Endothelial cell of umbilical vein (primary cell): ENCODE results near the gene SMARCC1. TPM values are rescaled to one million over a fixed set of nuclear protein-coding genes. Genes with fewer than 3 reads are reported as not detected.

Experiments
- BruUV-seq: library from RNA; stranded (reverse); fragments of 400-500 nt; replicated peaks from 2 replicates; lab custom pipeline; 2021; lab: Mats Ljungman, UMichigan
- CTCF ChIA-PET: fragments of 300-600, 350-600 bp; sonication (Branson Sonifier 250); formaldehyde crosslinking; loops from one replicate; lab custom pipeline; 2021; ENCODE audit warnings: antibody characterized with exemption, inconsistent platforms; lab: Charles Lee
- POLR2A ChIA-PET: fragments of 300-600, 350-600 bp; sonication (Branson Sonifier 250); formaldehyde crosslinking; loops from one replicate; lab custom pipeline; 2021; ENCODE audit warnings: antibody characterized with exemption, inconsistent platforms; lab: Charles Lee
- DNase-seq: peaks from one replicate; pipeline ENCODE4 v3.0.0-alpha.2; 2011; ENCODE audit warnings: low read depth, low spot score
- FAIRE-seq: peaks from 2 replicates; lab custom pipeline; 2011; peaks lifted over from hg19 to GRCh38; lab: Jason Lieb, UNC
- H2AFZ ChIP-seq: 2 replicates; pipeline ENCODE4 v1.6.0; 2012; ENCODE audit warnings: low read depth, low read length, control low read depth, inconsistent platforms
- H3K27ac ChIP-seq: 2 replicates; pipeline ENCODE4 v1.5.1; 2011; ENCODE audit warnings: low read depth, mild to moderate bottlenecking, control low read depth, low read length, moderate library complexity; ENCODE audit not compliant: insufficient read depth
- H3K27me3 ChIP-seq, 2 experiments: 2 replicates each; pipeline versions ENCODE4 v1.6.0 to v1.6.1; 2011; ENCODE audit warnings: low read length in 2 of 2, mixed read lengths in 1 of 2; ENCODE audit not compliant: control insufficient read depth in 2 of 2, insufficient read depth in 2 of 2
- H3K36me3 ChIP-seq, 2 experiments: 2 replicates in 1 of 2; 3 replicates in 1 of 2; pipeline ENCODE4 v1.5.1; 2011; ENCODE audit warnings: low read length in 2 of 2, mild to moderate bottlenecking in 1 of 2, moderate library complexity in 1 of 2; ENCODE audit not compliant: control insufficient read depth in 2 of 2, insufficient read depth in 2 of 2; ENCODE audit errors: extremely low read depth in 1 of 2
- H3K4me1 ChIP-seq: 3 replicates; pipeline ENCODE4 v1.5.1; 2011; ENCODE audit warnings: mild to moderate bottlenecking, low read length; ENCODE audit not compliant: control insufficient read depth, insufficient read depth; ENCODE audit errors: extremely low read depth
- H3K4me2 ChIP-seq: 2 replicates; pipeline ENCODE4 v1.6.1; 2011; ENCODE audit warnings: low read length, control low read depth, mixed read lengths; ENCODE audit not compliant: insufficient read depth
- H3K4me3 ChIP-seq, 3 experiments: fragments of 200-600 bp in 1 of 3; sonication (generic), shearing (Covaris generic) in 1 of 3; replicated peaks in 1 of 3; 2 replicates each; pipeline ENCODE4 v1.5.1; 2011 to 2016; ENCODE audit warnings: control low read depth in 3 of 3, low read length in 3 of 3, mild to moderate bottlenecking in 2 of 3, inconsistent platforms in 1 of 3, low read depth in 1 of 3, moderate library complexity in 1 of 3; ENCODE audit not compliant: insufficient read depth in 1 of 3
- H3K79me2 ChIP-seq: 2 replicates; pipeline ENCODE4 v1.6.0; 2012; ENCODE audit warnings: low read length, inconsistent platforms; ENCODE audit not compliant: control insufficient read depth, insufficient read depth
- H3K9ac ChIP-seq: replicated peaks from 2 replicates; pipeline ENCODE3; 2011; ENCODE audit warnings: low read length, control low read depth; ENCODE audit not compliant: insufficient read depth; ENCODE audit errors: extremely low read depth
- H3K9me1 ChIP-seq: replicated peaks from 3 replicates; pipeline ENCODE4 v1.6.0; 2011; ENCODE audit warnings: mild to moderate bottlenecking, low read length; ENCODE audit not compliant: control insufficient read depth, insufficient read depth; ENCODE audit errors: extremely low read depth
- H3K9me3 ChIP-seq: replicated peaks from 2 replicates; pipeline ENCODE4 v1.5.1; 2012; ENCODE audit warnings: low read length, inconsistent platforms; ENCODE audit not compliant: control insufficient read depth, insufficient read depth
- H4K20me1 ChIP-seq: replicated peaks from 2 replicates; pipeline ENCODE3; 2011; ENCODE audit warnings: mild to moderate bottlenecking, low read length; ENCODE audit not compliant: control insufficient read depth, insufficient read depth; ENCODE audit errors: extremely low read depth
- EZH2 ChIP-seq: IDR thresholded peaks from 2 replicates; pipeline ENCODE4 v1.6.1; 2012; ENCODE audit warnings: borderline replicate concordance, low read depth, mild to moderate bottlenecking, moderate library complexity, low read length, inconsistent platforms; ENCODE audit not compliant: severe bottlenecking
- FOS ChIP-seq: IDR thresholded peaks from 2 replicates; pipeline ENCODE4 v1.6.1; 2011; ENCODE audit warnings: mild to moderate bottlenecking, low read length, moderate library complexity, borderline replicate concordance; ENCODE audit not compliant: insufficient read depth
- GATA2 ChIP-seq: IDR thresholded peaks from 2 replicates; pipeline ENCODE4 v1.7.0; 2011; ENCODE audit warnings: low read depth, mild to moderate bottlenecking, moderate library complexity, mixed read lengths, low read length; ENCODE audit not compliant: insufficient read length, insufficient read depth
- JUN ChIP-seq: IDR thresholded peaks from 2 replicates; pipeline ENCODE4 v1.6.1; 2011; ENCODE audit warnings: borderline replicate concordance, low read depth; ENCODE audit not compliant: insufficient read length, insufficient read depth
- MYC ChIP-seq: IDR thresholded peaks from one replicate; pipeline ENCODE4 v1.6.1; 2011; ENCODE audit warnings: mild to moderate bottlenecking, low read depth, low read length
- POLR2A ChIP-seq: IDR thresholded peaks from 2 replicates; pipeline ENCODE4 v1.6.1; 2012; ENCODE audit warnings: low read depth, mild to moderate bottlenecking, control low read depth, low read length
- POLR2AphosphoS5 ChIP-seq: IDR thresholded peaks from 2 replicates; pipeline ENCODE4 v1.6.1; 2012; ENCODE audit warnings: low read depth, mild to moderate bottlenecking, control low read depth, low read length, moderate library complexity; ENCODE audit not compliant: insufficient read depth
- dilution Hi-C: fragments of 300-500 bp; cut with MboI; formaldehyde crosslinking; loops from one replicate; pipeline ENCODE4 v1.15.0; 2019; ENCODE audit warnings: low sequenced_read_pairs; ENCODE audit not compliant: extremely low pct_ligation_motif_present
- intact Hi-C: fragments of 100-400 bp; cut with micrococcal nuclease; formaldehyde crosslinking; loops from one replicate; pipeline ENCODE4 v1.10.0; 2022
- polyA plus RNA-seq, 4 experiments: library from polyadenylated mRNA; depleted of rRNA in 3 of 4; stranded (reverse) in 3 of 4; unstranded in 1 of 4; fragments of >200 nt; gene quantifications; 2 replicates each; pipeline versions ENCODE4 v1.2.1 to v1.2.3, GENCODE V29; 2011 to 2012; ENCODE audit warnings: missing spikeins in 1 of 4
- total RNA-seq: library from RNA; stranded (reverse); gene quantifications from 2 replicates; pipeline ENCODE4 v1.2.3, GENCODE V29; 2021
- TF ChIP-seq, protein P1 (sequence below): IDR thresholded peaks from 2 replicates; pipeline ENCODE4 v1.6.1; 2011; ENCODE audit not compliant: insufficient read depth, insufficient read length
- TF ChIP-seq, protein P2 (sequence below), 2 donors: IDR thresholded peaks; 1 replicate in 1 of 2; 2 replicates in 1 of 2; pipeline ENCODE4 v1.5.1; 2011; ENCODE audit warnings: low read length in 2 of 2, mild to moderate bottlenecking in 2 of 2, moderate library complexity in 2 of 2, control low read depth in 1 of 2, inconsistent platforms in 1 of 2, low read depth in 1 of 2; ENCODE audit not compliant: insufficient read depth in 1 of 2; ENCODE audit errors: extremely low read depth in 1 of 2

SMARCC1 gene
- total and polyA plus RNA-seq, 2 donors (not counting 3 experiments of a cell fraction or from before 2014, with no cell fraction given) = 23.0 to 138 TPM

DNA sequence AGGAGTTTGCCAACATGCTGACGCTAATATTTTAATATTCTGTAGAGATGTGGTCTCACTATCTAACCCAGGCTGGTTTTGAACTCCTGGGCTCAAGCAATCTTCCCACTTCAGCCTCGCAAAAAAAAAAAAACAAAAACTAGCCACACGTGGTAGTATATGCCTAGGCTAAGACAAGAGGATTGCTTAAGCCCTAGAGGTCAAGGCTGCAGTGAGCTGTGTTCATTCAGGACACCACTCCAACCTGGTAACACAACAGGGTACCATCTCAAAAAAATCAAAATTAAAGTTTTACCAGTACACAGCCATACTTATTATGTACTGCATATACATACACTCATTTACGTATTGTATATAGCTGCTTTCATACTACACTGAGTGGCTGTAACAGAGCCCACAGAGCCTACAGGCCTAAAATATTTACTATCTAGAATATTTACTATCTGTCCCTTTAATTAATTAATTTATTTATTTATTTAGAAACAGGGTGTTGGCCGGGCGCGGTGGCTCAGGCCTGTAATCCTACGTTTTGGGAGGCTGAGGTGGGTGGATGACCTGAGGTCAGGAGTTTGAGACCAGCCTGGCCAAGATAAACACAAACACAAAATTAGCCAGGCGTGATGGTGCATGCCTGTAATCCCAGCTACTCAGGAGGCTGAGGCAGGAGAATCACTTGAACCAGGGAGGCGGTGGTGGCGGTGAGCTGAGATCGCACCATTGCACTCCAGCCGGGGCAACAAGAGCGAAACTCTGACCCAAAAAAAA lies 23.2 kb downstream of the SMARCC1 start:
- Histone ChIP-seq H3K4me1 (no peaks in the 10 kb centered on the region), H4K20me1 (peaks cover 3% of the 10 kb centered on the region), H3K27me3 (no peaks in the 10 kb centered on the region), H3K9me1 (no peaks in the 10 kb centered on the region), H3K27ac (no peak overlapping the region), H3K4me2 (no peak overlapping the region), H3K9me3 (no peaks in the 10 kb centered on the region), H3K9ac (no peak overlapping the region), H2AFZ (no peak overlapping the region), H3K36me3 (no peaks in the 10 kb centered on the region), H3K4me3 (no peak overlapping the region), H3K79me2 (peaks cover 83% of the 10 kb centered on the region)
- intact Hi-C loops (no loop called here), dilution Hi-C loops (no loop called here)
- CTCF ChIA-PET = interaction anchor here (1.0 kb wide), 1 partner anchor 11 kb away, joined by 3 read pairs; no protein-coding TSS in a partner anchor
- DNase-seq (no peak), FAIRE-seq (no peak)
- POLR2A ChIA-PET = no interaction called here
- TF ChIP-seq POLR2AphosphoS5 (no peak), JUN (no peak), POLR2A (no peak), GATA2 (no peak)
- TF ChIP-seq, protein P1, sequence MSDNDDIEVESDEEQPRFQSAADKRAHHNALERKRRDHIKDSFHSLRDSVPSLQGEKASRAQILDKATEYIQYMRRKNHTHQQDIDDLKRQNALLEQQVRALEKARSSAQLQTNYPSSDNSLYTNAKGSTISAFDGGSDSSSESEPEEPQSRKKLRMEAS = no peak
- no TSS peak for BruUV-seq

DNA sequence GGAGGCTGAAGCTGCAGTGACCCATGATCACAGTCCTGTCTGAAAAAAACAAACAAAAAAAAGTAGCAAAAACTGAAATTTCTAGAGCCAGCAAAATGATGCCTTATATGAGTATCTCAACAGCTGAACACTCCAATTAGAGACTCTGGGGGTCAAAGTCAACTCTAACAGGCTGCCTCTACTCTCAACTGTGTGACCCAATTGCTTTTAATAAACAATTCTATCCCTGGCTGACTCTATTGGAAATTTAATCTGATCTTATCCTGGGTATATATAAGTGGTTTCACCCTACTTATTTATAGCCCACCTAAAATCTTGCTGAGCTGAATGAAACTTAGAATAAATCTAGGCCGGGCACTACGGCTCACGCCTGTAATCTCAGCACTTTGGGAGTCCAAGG lies 29.0 kb downstream of the SMARCC1 start:
- POLR2A ChIA-PET = no interaction called here
- no peaks in the 10 kb centered on the region for H3K9me3 ChIP-seq

More for the DNA sequence above, 29.0 kb downstream of the SMARCC1 start:
- BruUV-seq = no TSS peak
- TF ChIP-seq FOS = no peak
- TF ChIP-seq EZH2 = no peak
- TF ChIP-seq POLR2A = no peak
- no peak for TF ChIP-seq MYC
- TF ChIP-seq, protein P1 = no peak
- no peak for TF ChIP-seq JUN
- TF ChIP-seq, protein P2, sequence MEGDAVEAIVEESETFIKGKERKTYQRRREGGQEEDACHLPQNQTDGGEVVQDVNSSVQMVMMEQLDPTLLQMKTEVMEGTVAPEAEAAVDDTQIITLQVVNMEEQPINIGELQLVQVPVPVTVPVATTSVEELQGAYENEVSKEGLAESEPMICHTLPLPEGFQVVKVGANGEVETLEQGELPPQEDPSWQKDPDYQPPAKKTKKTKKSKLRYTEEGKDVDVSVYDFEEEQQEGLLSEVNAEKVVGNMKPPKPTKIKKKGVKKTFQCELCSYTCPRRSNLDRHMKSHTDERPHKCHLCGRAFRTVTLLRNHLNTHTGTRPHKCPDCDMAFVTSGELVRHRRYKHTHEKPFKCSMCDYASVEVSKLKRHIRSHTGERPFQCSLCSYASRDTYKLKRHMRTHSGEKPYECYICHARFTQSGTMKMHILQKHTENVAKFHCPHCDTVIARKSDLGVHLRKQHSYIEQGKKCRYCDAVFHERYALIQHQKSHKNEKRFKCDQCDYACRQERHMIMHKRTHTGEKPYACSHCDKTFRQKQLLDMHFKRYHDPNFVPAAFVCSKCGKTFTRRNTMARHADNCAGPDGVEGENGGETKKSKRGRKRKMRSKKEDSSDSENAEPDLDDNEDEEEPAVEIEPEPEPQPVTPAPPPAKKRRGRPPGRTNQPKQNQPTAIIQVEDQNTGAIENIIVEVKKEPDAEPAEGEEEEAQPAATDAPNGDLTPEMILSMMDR (IDR thresholded peaks at IDR 0.05; ENCODE audit: extremely low read depth in 1 of 2, insufficient read depth in 1 of 2, low read depth in 1 of 2, low read length in 2 of 2) = no peak
- TF ChIP-seq POLR2AphosphoS5 = no peak
- no peak for TF ChIP-seq GATA2
- H2AFZ ChIP-seq = no peak overlapping the region
- no peaks in the 10 kb centered on the region for H3K36me3 ChIP-seq
- no peak overlapping the region for H3K9ac ChIP-seq
- DNase-seq (no peak), FAIRE-seq (no peak)
- no peaks in the 10 kb centered on the region for H3K9me1 ChIP-seq
- H3K27ac ChIP-seq = no peak overlapping the region
- no peaks in the 10 kb centered on the region for H3K27me3 ChIP-seq
- peaks cover 4% of the 10 kb centered on the region for H4K20me1 ChIP-seq
- CTCF ChIA-PET = interaction anchor here (1.1 kb wide), 1 partner anchor 11 kb away, joined by 3 read pairs; no protein-coding TSS in a partner anchor
- dilution Hi-C loops = no loop called here
- no peak overlapping the region for H3K4me2 ChIP-seq
- intact Hi-C loops = no loop called here
- H3K4me1 ChIP-seq = no peaks in the 10 kb centered on the region
- H3K79me2 ChIP-seq = peaks cover 85% of the 10 kb centered on the region
- no peak overlapping the region for H3K4me3 ChIP-seq
